HG03139 (cell line): Measurements from ENCODE around the gene EXOC3.

Source experiments
- ATAC-seq: cut with Tn5 transposase; IDR thresholded peaks from one replicate; pipeline ENCODE4 v1.9.1; 2021; ENCODE audit not compliant: unreplicated experiment

Gene EXOC3

GRCh38 chr5:454936-455335, 12.0 kb downstream of the EXOC3 start:
- ATAC-seq: no peak

DNA sequence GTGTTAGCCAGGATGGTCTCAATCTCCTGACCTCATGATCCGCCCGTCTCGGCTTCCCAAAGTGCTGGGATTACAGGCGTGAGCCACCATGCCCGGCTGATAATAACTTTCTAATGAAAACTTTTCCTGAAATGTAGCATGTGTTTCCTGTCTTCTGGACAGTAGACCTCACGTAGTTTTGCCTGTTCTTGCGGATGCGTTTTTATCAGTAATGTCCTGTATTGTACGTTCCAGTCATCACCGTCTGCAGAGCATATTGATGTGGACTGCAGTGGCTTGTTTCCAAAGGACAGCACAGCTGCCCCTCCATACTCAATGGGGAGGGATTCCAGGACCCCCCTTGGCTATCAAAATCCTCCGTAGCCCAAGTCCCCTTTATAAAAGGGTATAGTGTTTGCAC, 12.8 kb downstream of the EXOC3 start:
- no peak for ATAC-seq

GRCh38 chr5:456351-457194, 13.6 kb downstream of the EXOC3 start:
- no peak for ATAC-seq

DNA sequence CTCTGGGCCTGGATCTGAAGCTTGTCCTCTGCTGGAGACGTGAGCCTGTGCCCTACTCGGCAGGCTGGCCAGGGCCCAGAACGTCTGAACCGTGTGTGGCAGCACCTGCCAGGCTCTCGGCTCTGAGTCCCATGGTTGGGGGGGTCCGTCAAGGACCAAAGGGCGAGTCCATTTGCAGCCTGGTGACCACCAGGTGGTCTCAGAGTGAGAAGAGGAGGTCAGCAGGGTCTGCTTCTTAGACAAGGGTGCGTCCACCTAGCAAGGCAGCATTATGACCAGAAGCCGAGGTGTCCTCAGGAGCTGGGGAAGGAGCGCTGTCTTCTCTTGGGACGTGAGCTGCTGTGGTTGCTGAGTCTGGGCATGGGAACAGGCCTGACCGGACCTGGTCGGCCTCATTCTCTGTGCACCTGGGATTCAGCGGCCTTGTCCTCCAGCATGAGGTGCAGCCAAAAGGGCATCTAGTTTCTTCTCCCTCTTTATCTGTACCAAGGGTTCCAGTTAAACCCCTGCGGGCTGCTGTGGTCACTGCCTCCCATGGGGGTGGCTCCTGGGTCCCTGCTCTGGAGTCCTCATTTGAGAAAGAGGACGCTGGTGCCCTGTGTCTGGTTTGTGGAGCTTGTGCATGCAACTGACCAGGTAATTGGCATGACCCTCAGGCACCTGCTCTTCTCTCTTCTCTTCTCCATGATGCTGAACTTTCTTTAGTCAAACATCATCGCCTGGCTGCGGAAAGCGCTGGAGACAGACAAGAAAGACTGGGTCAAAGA, 14.4 kb downstream of the EXOC3 start:
- no peak for ATAC-seq

DNA sequence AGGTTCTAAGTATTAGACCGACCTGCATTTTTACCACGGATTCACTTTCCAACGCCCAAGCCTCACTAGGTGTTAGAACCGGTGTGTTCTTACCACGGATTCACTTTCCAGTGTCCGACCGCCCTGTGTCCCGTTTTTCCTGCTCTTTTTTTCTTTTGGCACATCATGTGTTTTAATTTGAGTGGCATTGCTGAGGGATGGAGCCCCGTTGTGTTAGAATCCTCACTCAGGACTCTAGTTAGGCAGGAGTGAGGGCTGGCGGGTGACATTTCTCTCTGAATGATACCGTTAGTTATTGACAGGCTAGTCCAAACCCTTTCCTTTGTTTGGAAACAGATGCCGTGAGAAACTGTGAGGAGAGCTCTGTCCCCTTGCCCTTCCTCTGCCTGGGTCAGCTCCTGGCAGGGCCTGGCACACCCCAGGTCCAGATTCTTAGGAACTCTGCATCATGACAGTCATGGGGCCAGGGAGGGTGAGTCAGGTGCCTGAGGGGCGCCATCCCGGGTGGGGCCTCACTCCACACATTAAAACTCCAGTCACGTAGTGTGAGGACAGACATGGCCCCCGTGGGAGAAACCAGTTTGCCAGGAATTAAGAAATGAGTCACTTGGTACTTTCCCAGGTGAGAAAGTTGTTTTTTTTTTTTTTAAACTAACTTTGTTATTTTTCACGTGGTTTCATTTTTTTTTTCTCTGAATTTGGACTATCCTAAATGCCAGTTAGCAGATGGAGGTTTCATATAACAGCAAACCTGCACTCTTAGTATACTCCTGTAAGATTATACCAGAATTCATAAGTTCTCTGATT, 15.8 kb downstream of the EXOC3 start:
- no peak for ATAC-seq

DNA sequence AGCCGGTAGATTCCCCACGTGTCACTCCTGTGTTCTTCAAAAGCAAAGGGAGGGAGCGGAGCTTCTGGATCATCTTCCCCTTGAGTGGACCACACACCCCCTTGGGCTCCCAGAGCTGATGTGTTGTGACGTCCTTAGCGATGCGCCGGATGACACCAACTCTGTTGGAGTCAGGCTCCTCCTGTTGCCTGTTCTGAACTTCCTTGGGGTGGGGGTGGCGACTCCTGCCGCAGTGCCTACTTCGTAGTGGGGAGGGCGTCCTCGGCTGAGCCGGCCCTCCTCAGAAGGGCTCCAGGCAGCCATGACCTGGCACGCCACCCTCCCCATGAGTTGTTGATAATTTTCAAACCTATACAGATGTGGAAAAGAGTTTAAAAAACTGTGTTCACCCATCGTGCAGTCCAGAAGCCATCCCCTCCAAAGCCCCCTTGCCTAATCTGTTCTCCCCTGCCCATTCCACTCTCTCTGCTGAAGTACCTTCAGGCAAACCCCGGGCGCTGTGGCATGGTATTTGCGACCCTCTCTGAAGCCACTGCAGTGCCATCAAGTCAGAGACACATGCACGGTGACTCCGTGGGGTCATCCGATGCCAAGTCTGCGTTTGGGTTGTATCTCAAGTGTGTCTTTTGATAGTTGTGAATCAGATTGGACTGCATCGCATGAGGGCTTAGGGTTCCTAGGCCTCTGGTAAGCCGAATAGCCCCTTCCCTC, 16.7 kb downstream of the EXOC3 start:
- no peak for ATAC-seq

DNA sequence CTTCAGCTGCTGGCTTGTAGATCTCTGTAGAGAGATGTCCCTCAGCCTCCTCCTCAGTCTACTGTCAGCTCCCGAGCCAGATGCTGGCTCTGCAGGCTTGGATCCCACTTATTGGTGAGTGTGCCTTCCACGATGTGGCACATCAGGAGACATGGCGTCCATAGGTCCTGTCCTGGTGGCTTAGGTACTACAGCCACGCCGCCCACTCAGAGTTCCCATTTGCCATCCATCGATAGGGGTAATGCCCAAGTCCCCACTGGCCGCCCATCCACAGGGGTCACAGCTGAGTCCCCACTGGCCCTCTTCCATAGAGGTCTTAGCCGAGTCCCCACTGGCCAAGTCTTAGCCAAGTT, 17.3 kb downstream of the EXOC3 start:
- ATAC-seq: no peak

DNA sequence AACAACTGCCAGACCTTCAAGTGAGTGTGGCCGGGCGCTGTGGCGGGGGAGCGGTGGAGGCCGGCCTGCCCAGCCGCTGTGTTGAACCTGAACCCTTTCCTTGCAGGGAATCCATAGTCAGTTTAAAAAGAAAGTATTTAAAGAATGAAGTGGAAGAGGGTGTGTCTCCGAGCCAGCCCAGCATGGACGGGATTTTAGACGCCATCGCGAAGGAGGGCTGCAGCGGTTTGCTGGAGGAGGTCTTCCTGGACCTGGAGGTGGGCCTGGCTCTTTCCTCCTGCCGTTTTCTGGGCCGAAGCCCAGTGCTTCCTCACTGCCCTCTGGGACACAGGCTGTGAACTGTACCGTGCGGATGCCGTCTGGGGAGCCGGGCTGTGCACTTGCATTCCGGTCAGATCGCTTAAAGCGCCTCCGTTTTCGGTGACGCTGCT, 19.1 kb downstream of the EXOC3 start:
- ATAC-seq: no peak

DNA sequence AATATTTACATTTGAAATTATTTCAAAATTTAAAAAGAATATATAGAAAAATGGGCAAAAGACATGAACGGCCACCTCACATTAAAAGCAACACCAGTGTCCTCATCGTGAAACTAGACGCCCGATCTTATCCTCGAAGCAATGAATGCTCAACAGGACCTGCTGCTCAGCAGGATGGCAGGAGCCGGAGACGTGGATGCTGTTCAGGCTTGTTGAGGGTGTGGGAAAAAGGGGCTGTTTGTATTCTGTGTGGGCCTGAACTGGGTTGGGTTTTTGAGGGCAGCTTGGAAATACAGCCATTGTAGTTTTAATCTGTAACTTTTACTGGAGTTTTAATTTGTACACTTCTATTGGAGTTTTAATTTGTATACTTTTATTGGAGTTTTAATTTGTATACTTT, 20.3 kb downstream of the EXOC3 start:
- ATAC-seq: no peak

GRCh38 chr5:463952-464351, 21.0 kb downstream of the EXOC3 start:
- ATAC-seq: no peak

- ATAC-seq: no peak
Measured at GRCh38 chr5:464446-464842, 21.5 kb downstream of the EXOC3 start.

GRCh38 chr5:464843-465590, 22.0 kb downstream of the EXOC3 start:
- no peak for ATAC-seq

- ATAC-seq: no peak
Measured at GRCh38 chr5:465591-466403, 22.8 kb downstream of the EXOC3 start.

DNA sequence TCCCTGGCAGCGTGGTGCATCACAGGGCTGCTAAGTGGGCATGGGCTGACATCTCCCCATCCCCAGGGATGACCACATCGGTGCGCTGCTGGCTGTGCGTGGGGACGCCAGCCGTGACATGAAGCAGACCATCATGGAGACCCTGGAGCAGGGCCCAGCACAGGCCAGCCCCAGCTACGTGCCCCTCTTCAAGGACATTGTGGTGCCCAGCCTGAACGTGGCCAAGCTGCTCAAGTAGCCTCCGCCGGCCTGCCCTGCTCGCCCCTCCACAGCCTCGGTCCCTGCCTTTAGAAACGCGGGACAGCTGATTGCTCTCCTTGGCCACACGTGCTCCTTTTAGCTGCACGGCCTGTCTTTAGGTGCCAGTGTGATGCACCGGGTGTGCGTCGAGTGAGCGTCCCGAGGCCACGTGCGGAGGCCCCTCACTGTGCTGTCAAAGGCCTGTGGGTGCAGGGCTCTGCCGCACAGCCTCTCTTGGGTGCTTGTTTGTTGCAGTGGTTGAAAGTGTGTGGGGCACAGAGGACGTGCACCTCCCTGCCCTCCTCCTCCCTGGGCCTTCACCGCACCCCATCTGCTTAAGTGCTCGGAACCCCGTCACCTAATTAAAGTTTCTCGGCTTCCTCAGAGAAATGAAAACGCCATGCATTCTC, 23.8 kb downstream of the EXOC3 start:
- ATAC-seq: no peak

DNA sequence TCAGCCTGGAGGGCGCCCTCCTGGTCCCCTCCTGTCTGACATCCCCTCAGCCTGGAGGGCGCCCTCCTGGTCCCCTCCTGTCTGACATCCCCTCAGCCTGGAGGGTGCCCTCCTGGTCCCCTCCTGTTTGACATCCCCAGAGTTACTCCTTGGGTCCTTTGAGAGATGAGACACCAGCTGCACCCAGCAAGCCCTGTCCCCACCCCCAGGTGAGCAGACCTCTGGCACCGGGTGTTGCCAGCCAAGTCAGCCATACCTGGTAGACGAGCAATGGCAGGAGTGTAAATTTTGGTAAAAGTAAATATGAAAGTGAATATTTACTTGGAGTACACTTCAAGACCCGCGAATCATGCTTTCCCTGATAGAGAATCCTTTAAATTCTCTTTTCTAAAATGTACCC, 25.4 kb downstream of the EXOC3 start:
- no peak for ATAC-seq

GRCh38 chr5:469752-470483, 26.9 kb downstream of the EXOC3 start:
- no peak for ATAC-seq

DNA sequence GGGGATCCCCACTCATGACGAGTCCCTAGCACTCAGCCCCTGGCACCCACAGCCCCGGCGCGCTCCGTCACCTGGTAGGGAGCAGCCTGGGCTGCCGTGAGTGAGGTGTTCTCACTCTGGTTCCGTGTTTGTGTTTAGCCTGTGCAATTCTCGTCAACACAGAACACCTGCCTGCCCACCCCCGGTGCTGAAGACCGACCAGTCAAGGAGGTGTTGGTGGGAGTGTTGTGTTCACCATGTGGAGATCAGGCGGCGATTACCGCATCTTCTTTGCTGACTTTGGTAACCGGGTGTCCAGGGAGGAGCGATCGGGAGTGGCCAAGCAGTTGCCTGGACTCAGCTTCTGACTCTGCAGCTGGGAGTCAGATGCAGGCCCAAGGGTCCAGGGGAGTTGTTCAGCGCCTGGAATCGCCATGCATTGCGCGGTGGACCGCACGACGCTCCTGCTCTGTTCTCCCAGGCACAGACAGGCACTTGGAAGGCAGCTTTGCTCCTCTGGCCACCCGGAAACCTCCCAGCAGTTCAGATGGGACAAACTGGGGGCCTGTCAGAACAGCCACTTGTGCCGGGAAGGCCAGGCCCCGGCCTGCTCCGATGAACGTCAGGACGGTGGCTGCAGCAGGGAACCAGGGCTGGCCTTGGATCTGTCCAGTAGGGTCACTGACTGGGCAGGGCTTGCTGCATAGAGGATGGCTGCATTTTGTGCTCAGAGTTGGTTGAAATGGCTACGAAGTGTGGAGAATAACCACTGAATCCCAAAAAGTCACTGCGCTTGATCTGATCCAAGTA, 28.2 kb downstream of the EXOC3 start:
- no peak for ATAC-seq

- no peak for ATAC-seq
Measured at GRCh38 chr5:471750-472058, 28.7 kb downstream of the EXOC3 start.
